ENCODE results near the gene AZIN2.

Gene AZIN2

GRCh38 chr1:33152685-33153432 lies 71.9 kb downstream of the AZIN2 start:
- TF ChIP-seq POLR2AphosphoS5 (IDR thresholded peaks at IDR 0.05; ENCODE audit: low read depth, low read length) (no peak), SPI1 (IDR thresholded peaks at IDR 0.05; ENCODE audit: low read depth, low read length) (no peak), POLR2A (IDR thresholded peaks at IDR 0.05; ENCODE audit: low read depth, low read length) (no peak), TAF1 (IDR thresholded peaks at IDR 0.05; ENCODE audit: low read depth, low read length) (no peak), PAX5 (IDR thresholded peaks at IDR 0.05; ENCODE audit: insufficient read depth, low read length, severe bottlenecking) (no peak), POU2F2 (IDR thresholded peaks at IDR 0.05; ENCODE audit: low read depth, low read length) (no peak)
- FAIRE-seq (no peak), DNase-seq (ENCODE audit: insufficient read length, low spot score) (no peak)

GRCh38 chr1:33153650-33154049 lies 72.7 kb downstream of the AZIN2 start:
- TF ChIP-seq SPI1 (IDR thresholded peaks at IDR 0.05; ENCODE audit: low read depth, low read length) (no peak), PAX5 (IDR thresholded peaks at IDR 0.05; ENCODE audit: insufficient read depth, low read length, severe bottlenecking) (no peak), POLR2A (IDR thresholded peaks at IDR 0.05; ENCODE audit: low read depth, low read length) (no peak), POLR2AphosphoS5 (IDR thresholded peaks at IDR 0.05; ENCODE audit: low read depth, low read length) (no peak), POU2F2 (IDR thresholded peaks at IDR 0.05; ENCODE audit: low read depth, low read length) (no peak), TAF1 (IDR thresholded peaks at IDR 0.05; ENCODE audit: low read depth, low read length) (no peak)
- FAIRE-seq, result peak; percentile 16
- DNase-seq (ENCODE audit: insufficient read length, low spot score), result no peak

- DNase-seq (ENCODE audit: insufficient read length, low spot score) (no peak), FAIRE-seq (no peak)
- TF ChIP-seq TAF1 (IDR thresholded peaks at IDR 0.05; ENCODE audit: low read depth, low read length) (no peak), POU2F2 (IDR thresholded peaks at IDR 0.05; ENCODE audit: low read depth, low read length) (no peak), POLR2A (IDR thresholded peaks at IDR 0.05; ENCODE audit: low read depth, low read length) (no peak), SPI1 (IDR thresholded peaks at IDR 0.05; ENCODE audit: low read depth, low read length) (no peak), POLR2AphosphoS5 (IDR thresholded peaks at IDR 0.05; ENCODE audit: low read depth, low read length) (no peak), PAX5 (IDR thresholded peaks at IDR 0.05; ENCODE audit: insufficient read depth, low read length, severe bottlenecking) (no peak)
Observed at GRCh38 chr1:33155877-33156538, 75.1 kb downstream of the AZIN2 start.

DNA sequence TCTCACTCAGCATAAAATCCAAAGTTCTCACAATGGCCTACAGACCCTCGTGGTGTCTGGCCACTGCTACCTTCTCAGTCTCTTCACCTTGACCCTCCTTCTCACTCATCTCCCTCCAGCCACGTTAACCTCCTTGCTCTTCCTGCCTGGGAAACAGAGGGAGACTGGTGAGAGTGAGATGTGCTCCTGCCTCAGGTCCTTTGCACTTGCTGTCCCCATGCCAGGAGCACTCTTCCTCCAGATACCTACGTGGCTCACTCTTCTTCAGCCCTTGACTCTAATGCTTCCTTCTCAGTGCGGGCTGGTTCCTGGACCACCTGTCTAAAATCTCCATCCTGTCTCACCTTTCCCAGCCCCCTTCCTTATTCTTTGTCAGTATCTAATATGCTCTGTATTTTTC lies 76.2 kb downstream of the AZIN2 start:
- no peak for TF ChIP-seq PAX5 (IDR thresholded peaks at IDR 0.05; ENCODE audit: insufficient read depth, low read length, severe bottlenecking)
- TF ChIP-seq TAF1 (IDR thresholded peaks at IDR 0.05; ENCODE audit: low read depth, low read length), result no peak
- no peak for TF ChIP-seq SPI1 (IDR thresholded peaks at IDR 0.05; ENCODE audit: low read depth, low read length)
- no peak for TF ChIP-seq POU2F2 (IDR thresholded peaks at IDR 0.05; ENCODE audit: low read depth, low read length)
- TF ChIP-seq POLR2AphosphoS5 (IDR thresholded peaks at IDR 0.05; ENCODE audit: low read depth, low read length), result no peak
- no peak for TF ChIP-seq POLR2A (IDR thresholded peaks at IDR 0.05; ENCODE audit: low read depth, low read length)
- FAIRE-seq (no peak), DNase-seq (ENCODE audit: insufficient read length, low spot score) (no peak)

- no peak for TF ChIP-seq POU2F2 (IDR thresholded peaks at IDR 0.05; ENCODE audit: low read depth, low read length)
- no peak for TF ChIP-seq PAX5 (IDR thresholded peaks at IDR 0.05; ENCODE audit: insufficient read depth, low read length, severe bottlenecking)
- TF ChIP-seq POLR2AphosphoS5 (IDR thresholded peaks at IDR 0.05; ENCODE audit: low read depth, low read length), result no peak
- no peak for TF ChIP-seq POLR2A (IDR thresholded peaks at IDR 0.05; ENCODE audit: low read depth, low read length)
- TF ChIP-seq TAF1 (IDR thresholded peaks at IDR 0.05; ENCODE audit: low read depth, low read length), result no peak
- TF ChIP-seq SPI1 (IDR thresholded peaks at IDR 0.05; ENCODE audit: low read depth, low read length), result no peak
- DNase-seq (ENCODE audit: insufficient read length, low spot score) (no peak), FAIRE-seq (no peak)
Observed at GRCh38 chr1:33158366-33158765, 77.4 kb downstream of the AZIN2 start.

DNA sequence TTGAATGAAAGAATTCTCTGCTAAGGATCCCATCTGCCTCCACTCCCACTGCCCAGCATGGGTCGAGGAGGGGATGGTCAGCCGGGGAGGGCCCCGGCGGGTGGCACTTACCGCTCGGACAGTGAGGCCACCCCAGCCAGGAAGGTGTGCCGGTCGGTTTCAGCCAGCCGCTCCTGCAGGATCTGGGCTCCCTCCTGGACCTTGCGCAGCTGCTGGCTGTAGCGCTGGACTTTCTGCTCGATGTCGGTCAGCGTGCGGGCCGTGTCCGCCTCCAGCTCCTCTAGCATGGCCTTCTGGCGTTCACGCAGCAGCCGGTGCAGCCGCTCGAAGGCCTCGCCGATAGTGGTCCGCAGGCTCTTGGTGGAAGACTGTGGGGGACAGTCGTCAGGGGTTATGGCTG lies 78.6 kb downstream of the AZIN2 start:
- no peak for FAIRE-seq
- no peak for DNase-seq (ENCODE audit: insufficient read length, low spot score)
- TF ChIP-seq POLR2AphosphoS5 (IDR thresholded peaks at IDR 0.05; ENCODE audit: low read depth, low read length) (no peak), POLR2A (IDR thresholded peaks at IDR 0.05; ENCODE audit: low read depth, low read length) (no peak)

DNA sequence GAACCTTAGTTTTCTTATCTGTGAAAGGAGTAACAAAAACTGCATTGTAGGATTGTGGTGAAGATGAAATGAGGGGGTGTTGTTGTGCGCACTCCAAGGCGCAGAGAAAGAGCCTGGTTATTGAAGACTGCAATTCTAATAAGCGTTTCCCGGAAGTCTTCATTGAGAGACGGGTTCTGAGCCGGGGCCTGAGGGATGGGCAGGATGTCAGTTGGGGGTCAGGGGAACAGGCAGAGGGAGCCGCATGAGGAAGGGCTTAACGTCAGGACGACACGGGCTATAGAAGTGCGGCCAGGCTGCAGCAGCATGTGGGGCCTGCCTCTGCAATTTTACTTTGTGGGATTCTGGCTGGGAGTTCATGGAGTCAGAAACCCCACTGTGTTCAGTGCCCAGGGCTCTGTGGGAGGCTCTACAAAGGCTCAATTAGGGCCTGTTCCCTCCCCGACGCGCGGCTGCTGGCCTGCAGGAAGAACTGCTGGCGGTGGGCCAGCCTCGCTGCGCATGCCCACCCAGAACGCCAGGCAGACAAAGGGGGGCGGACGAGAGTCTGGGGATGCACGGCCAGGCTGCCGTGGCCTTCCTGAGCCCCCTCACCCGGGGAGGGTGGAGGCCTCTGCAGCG lies 80.2 kb downstream of the AZIN2 start:
- FAIRE-seq, result no peak
- DNase-seq (ENCODE audit: insufficient read length, low spot score), result no peak
- no peak for TF ChIP-seq TAF1 (IDR thresholded peaks at IDR 0.05; ENCODE audit: low read depth, low read length)
- no peak for TF ChIP-seq PAX5 (IDR thresholded peaks at IDR 0.05; ENCODE audit: insufficient read depth, low read length, severe bottlenecking)
- no peak for TF ChIP-seq POLR2A (IDR thresholded peaks at IDR 0.05; ENCODE audit: low read depth, low read length)
- TF ChIP-seq POLR2AphosphoS5 (IDR thresholded peaks at IDR 0.05; ENCODE audit: low read depth, low read length), result no peak
- TF ChIP-seq POU2F2 (IDR thresholded peaks at IDR 0.05; ENCODE audit: low read depth, low read length), result no peak
- no peak for TF ChIP-seq SPI1 (IDR thresholded peaks at IDR 0.05; ENCODE audit: low read depth, low read length)

DNA sequence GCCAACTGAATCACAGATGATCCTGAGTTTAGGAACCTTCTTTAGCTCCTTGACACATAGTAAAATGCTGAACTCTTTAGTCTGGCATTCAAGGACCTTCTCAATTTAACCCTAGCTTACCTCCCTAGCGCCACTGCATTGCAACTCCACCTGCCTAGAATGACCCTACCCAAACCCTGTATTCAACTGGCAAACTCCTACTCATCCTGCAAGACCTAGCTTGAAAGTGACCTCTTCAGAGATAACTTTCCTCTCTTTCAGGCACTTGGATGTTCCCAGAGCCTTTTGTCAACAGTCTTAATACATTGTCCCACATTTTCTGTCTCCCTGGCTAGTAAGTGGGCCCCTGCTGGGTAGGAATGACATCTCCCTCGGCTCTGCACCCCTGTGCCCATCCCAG lies 81.2 kb downstream of the AZIN2 start:
- no peak for FAIRE-seq
- DNase-seq (ENCODE audit: insufficient read length, low spot score), result no peak
- no peak for TF ChIP-seq POLR2AphosphoS5 (IDR thresholded peaks at IDR 0.05; ENCODE audit: low read depth, low read length)
- no peak for TF ChIP-seq PAX5 (IDR thresholded peaks at IDR 0.05; ENCODE audit: insufficient read depth, low read length, severe bottlenecking)
- no peak for TF ChIP-seq SPI1 (IDR thresholded peaks at IDR 0.05; ENCODE audit: low read depth, low read length)
- TF ChIP-seq TAF1 (IDR thresholded peaks at IDR 0.05; ENCODE audit: low read depth, low read length), result no peak
- no peak for TF ChIP-seq POU2F2 (IDR thresholded peaks at IDR 0.05; ENCODE audit: low read depth, low read length)
- TF ChIP-seq POLR2A (IDR thresholded peaks at IDR 0.05; ENCODE audit: low read depth, low read length), result no peak

Data from GM12891 (cell line).